PC-3 (cell line): ENCODE results near the gene RPL5. TPM values are rescaled to one million over a fixed set of nuclear protein-coding genes. Genes with fewer than 3 reads are reported as not detected.
"Not testable (repeated sequence)": the region's sequence is repeated elsewhere in the genome, so short reads cannot be mapped to it uniquely, and the experiment has no call there.

Experiments
- ATAC-seq: fragments of 200-7000 bp; cut with Tn5 transposase; 2 replicates; pipeline ENCODE4 v1.9.1; 2020; ENCODE audit warnings: mild to moderate bottlenecking, moderate library complexity
- Bru-seq: library from RNA; stranded (reverse); fragments of 400-500 nt; gene quantifications from one replicate; lab custom pipeline; 2021; lab: Mats Ljungman, UMichigan
- BruChase-seq, 2 experiments: library from RNA; stranded (reverse); fragments of 400-500 nt; gene quantifications; one replicate each; lab custom pipeline; 2021; lab: Mats Ljungman, UMichigan
- BruUV-seq: library from RNA; stranded (reverse); fragments of 400-500 nt; replicated peaks from 2 replicates; lab custom pipeline; 2021; lab: Mats Ljungman, UMichigan
- CTCF ChIA-PET: fragments of 300-600 bp; sonication (Branson Sonifier 250); formaldehyde crosslinking; loops from one replicate; lab custom pipeline; 2022; ENCODE audit warnings: antibody characterized with exemption; lab: Charles Lee
- POLR2A ChIA-PET: fragments of 300-600 bp; sonication (Branson Sonifier 250); formaldehyde crosslinking; loops from one replicate; lab custom pipeline; 2022; ENCODE audit warnings: antibody characterized with exemption; ENCODE audit not compliant: unreplicated experiment; lab: Charles Lee
- DNase-seq: peaks from one replicate; pipeline ENCODE4 v3.0.0-alpha.2; 2015
- H2AFZ ChIP-seq: fragments of 300-600 bp; sonication (generic); 2 replicates; pipeline ENCODE4 v1.6.0; 2016; ENCODE audit warnings: antibody characterized with exemption, low read length
- H3F3A ChIP-seq: fragments of 300-600 bp; sonication (generic); one replicate; pipeline ENCODE4 v1.6.0; 2017; ENCODE audit warnings: antibody characterized with exemption, low read length, control low read depth, mild to moderate bottlenecking; ENCODE audit not compliant: unreplicated experiment
- H3K27ac ChIP-seq: fragments of 300-600 bp; sonication (generic); 2 replicates; pipeline ENCODE4 v1.5.1; 2016; ENCODE audit warnings: mild to moderate bottlenecking, low read length
- H3K27me3 ChIP-seq: fragments of 300-600 bp; sonication (generic); 2 replicates; pipeline ENCODE4 v1.6.1; 2016; ENCODE audit warnings: low read length, mixed read lengths
- H3K36me3 ChIP-seq: fragments of 300-600 bp; sonication (generic); 2 replicates; pipeline ENCODE4 v1.6.1; 2016; ENCODE audit warnings: low read depth, mixed run types, low read length, mixed read lengths
- H3K4me1 ChIP-seq: fragments of 300-600 bp; sonication (generic); 2 replicates; pipeline ENCODE4 v1.5.1; 2016; ENCODE audit warnings: low read length; ENCODE audit not compliant: insufficient read depth
- H3K4me2 ChIP-seq: fragments of 300-600 bp; sonication (generic); 2 replicates; pipeline ENCODE4 v1.6.0; 2016; ENCODE audit warnings: low read length
- H3K4me3 ChIP-seq: fragments of 300-600 bp; sonication (generic); 2 replicates; pipeline ENCODE4 v1.5.1; 2016; ENCODE audit warnings: mild to moderate bottlenecking, low read length, mixed read lengths
- H3K79me2 ChIP-seq: fragments of 300-600 bp; sonication (generic); 2 replicates; pipeline ENCODE4 v1.6.1; 2017; ENCODE audit warnings: low read length, mixed read lengths
- H3K9ac ChIP-seq: fragments of 300-600 bp; sonication (generic); 2 replicates; pipeline ENCODE4 v1.6.0; 2016; ENCODE audit warnings: mild to moderate bottlenecking, low read length
- H3K9me2 ChIP-seq: fragments of 300-600 bp; sonication (generic); replicated peaks from 2 replicates; pipeline ENCODE4 v1.6.1; 2016; ENCODE audit warnings: mixed run types, low read length, mixed read lengths
- H3K9me3 ChIP-seq: fragments of 300-600 bp; sonication (generic); 2 replicates; pipeline ENCODE4 v1.6.1; 2016; ENCODE audit warnings: low read length, mixed read lengths
- H4K20me1 ChIP-seq: fragments of 300-600 bp; sonication (generic); 2 replicates; pipeline ENCODE4 v1.6.1; 2016; ENCODE audit warnings: low read length, mixed read lengths
- CTCF ChIP-seq: fragments of 300-600 bp; sonication (generic); conservative IDR thresholded peaks from 2 replicates; pipeline ENCODE4 v1.5.1; 2017; ENCODE audit warnings: antibody characterized with exemption, low read depth, mild to moderate bottlenecking, low read length
- EZH2 ChIP-seq: fragments of 300-600 bp; sonication (generic); IDR thresholded peaks from one replicate; pipeline ENCODE4 v1.6.1; 2017; ENCODE audit warnings: antibody characterized with exemption, mild to moderate bottlenecking, low read length; ENCODE audit not compliant: unreplicated experiment
- EZH2phosphoT487 ChIP-seq: fragments of 300-600 bp; sonication (generic); IDR thresholded peaks from 2 replicates; pipeline ENCODE4 v1.6.1; 2018; ENCODE audit warnings: mild to moderate bottlenecking, antibody characterized with exemption, low read length, borderline replicate concordance
- intact Hi-C: fragments of 100-400 bp; cut with micrococcal nuclease; formaldehyde crosslinking; loops from 2 replicates; pipeline ENCODE4 v1.9.0; 2023
- long read RNA-seq: library from polyadenylated mRNA; unstranded; transcript quantifications from one replicate; pipeline ENCODE4 v2.0.0, GENCODE V29; 2021; ENCODE audit not compliant: unreplicated experiment
- total RNA-seq: library from RNA; depleted of rRNA; stranded (reverse); fragments of >200 nt; gene quantifications from 2 replicates; pipeline ENCODE4 v1.2.3, GENCODE V29; 2014; rRNA removed

Gene RPL5
- total RNA-seq (1,246 and 1,285 TPM in 2 replicates), Bru-seq, nascent RNA (percentile 99 among the genes with signal in this experiment), BruChase-seq, experiment 1, labeled RNA remaining after a 6-hour chase (percentile 99 among the genes with signal in this experiment), BruChase-seq, experiment 2, labeled RNA remaining after a 2-hour chase (percentile 99 among the genes with signal in this experiment)
- long read RNA-seq, transcript RPL5-207 (2 exons, 271 nt), result minor isoform, 24 of 669 reads
- long read RNA-seq, transcript RPL5-205 (3 exons, 1,210 nt), result major isoform, 341 of 669 reads
- long read RNA-seq, transcript RPL5-208 (8 exons, 1,085 nt), result minor isoform, 228 of 669 reads
- long read RNA-seq, partial matches to known transcripts, result 68 of 669 reads
- long read RNA-seq, other reads (novel, unspliced or antisense), result 7 of 669 reads

GRCh38 chr1:92831762-92832536, at the start of gene RPL5:
RPL5 (plus strand) TSS chr1:92832040; CDS start chr1:92832115, 75 bp downstream.
- Histone ChIP-seq H3K36me3 (peaks cover 47% of the 10 kb centered on the region), H3K27me3 (no peaks in the 10 kb centered on the region), H2AFZ (peak within 1 kb of the TSS; percentile 72), H3K9ac (peak within 1 kb of the TSS; percentile 99), H3F3A (no peaks in the 10 kb centered on the region), H3K9me2 (no peaks in the 10 kb centered on the region), H3K79me2 (peaks cover 52% of the 10 kb centered on the region), H3K9me3 (no peaks in the 10 kb centered on the region), H4K20me1 (peaks cover 48% of the 10 kb centered on the region), H3K27ac (peak within 1 kb of the TSS; percentile 48), H3K4me3 (peak within 1 kb of the TSS; percentile 98), H3K4me1 (peaks cover 20% of the 10 kb centered on the region), H3K4me2 (peak within 1 kb of the TSS; percentile 88)
- intact Hi-C loops, result loop anchor here (2.0 to 5.0 kb wide), 2 partner anchors 47 to 85 kb away; partner anchors contain the start of gene EVI5
- TSS peak; percentile 49 for BruUV-seq
- DNase-seq, result peak; percentile 98
- ChIA-PET POLR2A (interaction anchor here (1.1 kb wide), 1 partner anchor 46 kb away, joined by 3 read pairs; no protein-coding TSS in a partner anchor), CTCF (interaction anchor here (0.7 to 1.6 kb wide), 3 partner anchors 48 to 522 kb away, joined by 5 to 7 read pairs (median 6); no protein-coding TSS in a partner anchor)
- peak; percentile 93 for ATAC-seq
- TF ChIP-seq EZH2phosphoT487 (no peak), CTCF (peak; percentile 89)

- peak overlapping the region; percentile 90 for H3K4me2 ChIP-seq
- H3F3A ChIP-seq, H3K36me3 ChIP-seq, ATAC-seq, H3K9me3 ChIP-seq, intact Hi-C loops, H3K27ac ChIP-seq, BruUV-seq, H3K9me2 ChIP-seq, H3K27me3 ChIP-seq, H4K20me1 ChIP-seq: not testable (repeated sequence)
- CTCF ChIA-PET, result interaction anchor here (0.6 to 1.6 kb wide), 5 partner anchors 15 to 473 kb away, joined by 3 to 10 read pairs (median 7); partner anchors contain the start of gene RPL5
- peaks cover 11% of the 10 kb centered on the region for H3K4me1 ChIP-seq
- H3K79me2 ChIP-seq, result peaks cover 54% of the 10 kb centered on the region
- POLR2A ChIA-PET, result interaction anchor here (0.6 to 0.8 kb wide), 3 partner anchors 35 to 430 kb away, joined by 4 to 8 read pairs (median 5); no protein-coding TSS in a partner anchor
- H3K9ac ChIP-seq, result peak overlapping the region; percentile 79; the same call in 1 of the 2 replicates
- H3K4me3 ChIP-seq, result peak overlapping the region; percentile 94
- H2AFZ ChIP-seq, result peak overlapping the region; percentile 95
- peak; percentile 11 for DNase-seq
Measured at GRCh38 chr1:92783550-92783949, 48.3 kb upstream of the RPL5 start.

GRCh38 chr1:92784021-92784638, 47.7 kb upstream of the RPL5 start:
- Histone ChIP-seq H3K9ac (peak overlapping the region; percentile 79), H3K4me2 (peak overlapping the region; percentile 90), H3K79me2 (peaks cover 48% of the 10 kb centered on the region), H3F3A (no peaks in the 10 kb centered on the region), H3K9me2 (no peaks in the 10 kb centered on the region), H3K4me3 (peak overlapping the region; percentile 94), H3K27me3 (no peaks in the 10 kb centered on the region), H4K20me1 (no peaks in the 10 kb centered on the region), H3K9me3 (no peaks in the 10 kb centered on the region), H3K4me1 (peaks cover 11% of the 10 kb centered on the region), H3K36me3 (no peaks in the 10 kb centered on the region), H3K27ac (peak overlapping the region; percentile 49), H2AFZ (peak overlapping the region; percentile 95)
- TSS peak; percentile 61 for BruUV-seq
- ChIA-PET CTCF (interaction anchor here (0.6 to 1.6 kb wide), 5 partner anchors 14 to 474 kb away, joined by 3 to 10 read pairs (median 7); partner anchors contain the start of gene RPL5), POLR2A (interaction anchor here (0.6 to 0.8 kb wide), 3 partner anchors 30 to 430 kb away, joined by 3 to 8 read pairs (median 5); no protein-coding TSS in a partner anchor)
- peak; percentile 61 for DNase-seq
- intact Hi-C loops, result loop anchor here (2.0 kb wide), 2 partner anchors 35 to 47 kb away; no protein-coding TSS in a partner anchor
- TF ChIP-seq EZH2phosphoT487, result no peak
- no peak for TF ChIP-seq EZH2
- TF ChIP-seq CTCF, result no peak
- peak; percentile 21 for ATAC-seq
